MCF 10A (cell line): Measurements from ENCODE around the gene NET1. TPM values are rescaled to one million over a fixed set of nuclear protein-coding genes. Genes with fewer than 3 reads are reported as not detected.

Source experiments
- BruUV-seq: library from RNA; stranded (reverse); fragments of 400-500 nt; replicated peaks from 2 replicates; lab custom pipeline; 2021; lab: Mats Ljungman, UMichigan
- CTCF ChIA-PET: fragments of 300-600 bp; sonication (Branson Sonifier 250); formaldehyde crosslinking; extraction: SDS; loops from one replicate; lab custom pipeline; 2021; ENCODE audit warnings: antibody characterized with exemption, inconsistent platforms; lab: Yijun Ruan, JAX
- POLR2A ChIA-PET: fragments of 300-600, 350-650 bp; sonication (Branson Sonifier 250); formaldehyde crosslinking; extraction: SDS; loops from one replicate; lab custom pipeline; 2020; ENCODE audit warnings: antibody characterized with exemption, inconsistent platforms; lab: Yijun Ruan, JAX
- DNase-seq: peaks from one replicate; pipeline ENCODE4 v3.0.0-alpha.2; 2018; ENCODE audit not compliant: unreplicated experiment
- H3K27ac Mint-ChIP-seq: one replicate; pipeline ENCODE4 v1.8.0; 2022; ENCODE audit warnings: mild to moderate bottlenecking, low read depth, mixed read lengths; ENCODE audit not compliant: unreplicated experiment
- H3K27me3 Mint-ChIP-seq: one replicate; pipeline ENCODE4 v1.8.0; 2022; ENCODE audit warnings: mixed read lengths; ENCODE audit not compliant: insufficient read depth, unreplicated experiment
- H3K36me3 Mint-ChIP-seq: one replicate; pipeline ENCODE4 v1.8.0; 2022; ENCODE audit warnings: mild to moderate bottlenecking, moderate library complexity, mixed read lengths; ENCODE audit not compliant: insufficient read depth, unreplicated experiment
- H3K4me1 Mint-ChIP-seq: one replicate; pipeline ENCODE4 v1.8.0; 2022; ENCODE audit warnings: mixed read lengths; ENCODE audit not compliant: insufficient read depth, unreplicated experiment
- H3K4me3 Mint-ChIP-seq: one replicate; pipeline ENCODE4 v1.8.0; 2022; ENCODE audit warnings: mild to moderate bottlenecking, moderate library complexity, mixed read lengths; ENCODE audit not compliant: unreplicated experiment
- H3K9me3 Mint-ChIP-seq: one replicate; pipeline ENCODE4 v1.8.0; 2022; ENCODE audit warnings: mixed read lengths; ENCODE audit not compliant: unreplicated experiment
- intact Hi-C: fragments of 100-400 bp; cut with micrococcal nuclease; formaldehyde crosslinking; loops from 2 replicates; pipeline ENCODE4 v1.14.1; 2022
- total RNA-seq: library from RNA; stranded (reverse); gene quantifications from 2 replicates; pipeline ENCODE4 v1.2.3, GENCODE V29; 2022
- TF ChIP-seq, protein P1 (sequence below): fragments of 200-600 bp; IDR thresholded peaks from one replicate; pipeline ENCODE4 v1.8.0; 2022; ENCODE audit warnings: antibody characterized with exemption, mild to moderate bottlenecking; ENCODE audit not compliant: unreplicated experiment

Gene NET1
- total RNA-seq, 1 experiment from 2014 or later: 40.3 TPM

- no peaks in the 10 kb centered on the region for H3K27me3 Mint-ChIP-seq
- no TSS peak for BruUV-seq
- no peak overlapping the region for H3K27ac Mint-ChIP-seq
- TF ChIP-seq, protein P1, sequence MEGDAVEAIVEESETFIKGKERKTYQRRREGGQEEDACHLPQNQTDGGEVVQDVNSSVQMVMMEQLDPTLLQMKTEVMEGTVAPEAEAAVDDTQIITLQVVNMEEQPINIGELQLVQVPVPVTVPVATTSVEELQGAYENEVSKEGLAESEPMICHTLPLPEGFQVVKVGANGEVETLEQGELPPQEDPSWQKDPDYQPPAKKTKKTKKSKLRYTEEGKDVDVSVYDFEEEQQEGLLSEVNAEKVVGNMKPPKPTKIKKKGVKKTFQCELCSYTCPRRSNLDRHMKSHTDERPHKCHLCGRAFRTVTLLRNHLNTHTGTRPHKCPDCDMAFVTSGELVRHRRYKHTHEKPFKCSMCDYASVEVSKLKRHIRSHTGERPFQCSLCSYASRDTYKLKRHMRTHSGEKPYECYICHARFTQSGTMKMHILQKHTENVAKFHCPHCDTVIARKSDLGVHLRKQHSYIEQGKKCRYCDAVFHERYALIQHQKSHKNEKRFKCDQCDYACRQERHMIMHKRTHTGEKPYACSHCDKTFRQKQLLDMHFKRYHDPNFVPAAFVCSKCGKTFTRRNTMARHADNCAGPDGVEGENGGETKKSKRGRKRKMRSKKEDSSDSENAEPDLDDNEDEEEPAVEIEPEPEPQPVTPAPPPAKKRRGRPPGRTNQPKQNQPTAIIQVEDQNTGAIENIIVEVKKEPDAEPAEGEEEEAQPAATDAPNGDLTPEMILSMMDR: no peak
- H3K36me3 Mint-ChIP-seq: no peaks in the 10 kb centered on the region
- no peak for DNase-seq
- POLR2A ChIA-PET: interaction anchor here (0.7 to 1.6 kb wide), 3 partner anchors 20 to 44 kb away, joined by 3 to 6 read pairs (median 3); no protein-coding TSS in a partner anchor
- H3K4me3 Mint-ChIP-seq: no peak overlapping the region
- H3K4me1 Mint-ChIP-seq: no peaks in the 10 kb centered on the region
- H3K9me3 Mint-ChIP-seq: no peaks in the 10 kb centered on the region
- intact Hi-C loops: no loop called here
- CTCF ChIA-PET: interaction anchor here (0.6 to 0.9 kb wide), 2 partner anchors 16 to 112 kb away, joined by 3 read pairs; no protein-coding TSS in a partner anchor
Observed at GRCh38 chr10:5494611-5495010, 82.3 kb downstream of the NET1 start.

DNA sequence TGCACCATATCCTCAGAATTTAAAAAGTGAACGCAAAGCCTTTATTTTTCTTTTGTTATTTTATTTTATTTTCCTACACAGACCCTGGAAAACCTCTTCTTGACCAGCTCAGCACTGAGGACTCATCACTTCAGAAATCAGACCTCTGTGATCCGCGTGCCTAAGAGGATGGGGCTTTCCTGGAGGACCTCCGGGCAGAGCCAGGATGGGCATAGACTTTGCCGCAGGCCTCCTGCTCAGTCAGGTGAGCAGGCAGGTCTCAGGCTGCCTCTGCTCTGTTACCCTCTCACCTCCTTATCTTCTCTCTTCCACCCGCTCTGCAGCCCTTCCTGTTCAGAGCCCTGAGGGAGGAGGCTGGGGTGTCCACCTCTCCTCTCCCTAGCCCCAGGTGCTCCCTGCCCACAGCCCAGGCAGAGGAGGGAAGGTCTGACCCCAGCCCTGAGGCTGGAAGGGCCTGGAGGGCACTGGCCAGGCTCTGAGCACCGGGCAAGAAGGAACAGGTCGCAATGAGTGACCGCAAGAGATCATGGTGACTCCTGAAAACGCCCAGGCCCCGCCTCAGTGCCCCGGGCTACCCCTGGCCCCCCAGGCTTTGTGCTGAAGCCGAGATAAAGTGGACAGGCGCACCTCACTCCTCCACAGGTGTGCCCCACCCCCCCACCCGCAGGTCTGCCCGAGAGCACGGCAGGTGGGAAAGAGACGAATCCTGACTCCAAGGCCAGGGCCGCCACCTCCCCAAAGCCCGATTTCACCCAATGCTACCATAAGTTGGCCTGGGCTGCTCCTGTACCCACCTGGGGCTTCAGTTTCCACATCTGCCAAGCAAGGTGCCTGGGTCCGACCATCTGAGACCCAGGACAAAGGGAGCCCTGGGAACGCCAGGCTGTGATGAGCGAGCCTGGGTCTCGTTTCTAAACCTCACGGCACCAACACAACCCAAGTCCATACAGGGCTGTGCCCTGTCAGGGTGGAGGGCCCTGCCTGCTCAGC is 84.2 kb downstream of the NET1 start:
- intact Hi-C loops: no loop called here
- no peaks in the 10 kb centered on the region for H3K4me1 Mint-ChIP-seq
- H3K27ac Mint-ChIP-seq: no peak overlapping the region
- ChIA-PET CTCF (no interaction called here), POLR2A (interaction anchor here (0.6 to 1.6 kb wide), 2 partner anchors 18 to 80 kb away, joined by 4 to 6 read pairs; no protein-coding TSS in a partner anchor)
- no peaks in the 10 kb centered on the region for H3K36me3 Mint-ChIP-seq
- TF ChIP-seq, protein P1: no peak
- H3K27me3 Mint-ChIP-seq: no peaks in the 10 kb centered on the region
- BruUV-seq: no TSS peak
- no peak for DNase-seq
- no peak overlapping the region for H3K4me3 Mint-ChIP-seq
- no peaks in the 10 kb centered on the region for H3K9me3 Mint-ChIP-seq

DNA sequence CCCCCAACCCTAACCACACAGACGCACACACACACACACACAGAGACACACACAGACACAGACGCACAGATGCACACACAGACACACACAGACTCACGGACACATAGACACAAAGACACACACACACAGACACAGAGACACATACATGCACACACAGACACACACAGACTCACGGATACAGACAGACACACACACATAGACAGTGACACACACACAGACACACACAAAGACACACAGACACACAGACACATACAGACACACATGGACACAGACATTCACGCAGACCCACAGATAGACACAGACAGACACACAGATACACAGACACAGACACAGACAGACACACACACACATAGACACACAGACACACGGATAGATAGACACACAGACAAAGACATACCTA is 84.9 kb downstream of the NET1 start:
- intact Hi-C loops: no loop called here
- TF ChIP-seq, protein P1: no peak
- no peak for DNase-seq
- Mint-ChIP-seq H3K27ac (no peak overlapping the region), H3K9me3 (no peaks in the 10 kb centered on the region), H3K4me3 (no peak overlapping the region), H3K27me3 (no peaks in the 10 kb centered on the region), H3K36me3 (no peaks in the 10 kb centered on the region), H3K4me1 (no peaks in the 10 kb centered on the region)
- no TSS peak for BruUV-seq
- CTCF ChIA-PET: no interaction called here
- POLR2A ChIA-PET: no interaction called here

DNA sequence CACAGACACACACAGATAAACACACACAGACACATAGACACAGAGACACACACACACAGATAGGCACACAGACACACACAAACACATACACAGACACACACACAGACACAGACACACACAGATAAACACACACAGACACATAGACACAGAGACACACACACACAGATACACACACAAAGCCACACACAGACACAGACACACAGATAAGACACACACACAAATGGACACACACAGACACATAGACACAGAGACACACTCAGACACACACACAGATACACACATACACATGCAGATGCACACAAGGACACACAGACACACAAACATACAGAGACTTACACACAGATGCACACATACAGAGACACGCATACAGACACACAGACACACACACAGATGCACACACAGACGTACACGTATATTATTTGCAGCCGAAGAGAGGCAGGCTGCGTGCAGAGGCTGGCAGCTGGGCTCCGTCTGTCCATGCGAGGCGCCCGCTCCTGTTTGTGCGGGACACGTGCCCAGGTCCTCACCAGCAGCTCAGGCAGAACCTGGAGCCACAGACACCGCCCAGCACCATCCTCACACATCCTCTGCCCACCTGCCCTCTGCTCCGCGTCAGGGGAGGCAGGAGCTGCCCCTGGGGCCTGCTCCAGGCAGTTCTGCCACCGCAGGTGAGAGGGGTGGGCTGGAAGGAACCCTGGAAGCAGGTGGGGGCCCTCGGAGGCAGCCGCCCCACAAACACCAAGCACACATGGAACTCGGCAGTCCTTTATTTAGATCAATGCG is 85.8 kb downstream of the NET1 start:
- BruUV-seq: no TSS peak
- Mint-ChIP-seq H3K4me1 (no peaks in the 10 kb centered on the region), H3K9me3 (no peaks in the 10 kb centered on the region), H3K27me3 (no peaks in the 10 kb centered on the region), H3K36me3 (no peaks in the 10 kb centered on the region), H3K4me3 (no peak overlapping the region), H3K27ac (no peak overlapping the region)
- TF ChIP-seq, protein P1: no peak
- intact Hi-C loops: no loop called here
- DNase-seq: no peak
- POLR2A ChIA-PET: no interaction called here
- CTCF ChIA-PET: no interaction called here
